NCI-H2196 treated with DMSO at 0.1 percent for 48 hours (cell line): Measurements from ENCODE around the gene SAFB.

Source experiments
- DNase-seq: peaks from one replicate; lab custom pipeline; 2025; ENCODE audit not compliant: unreplicated experiment; lab: John Stamatoyannopoulos, UW

SAFB gene

GRCh38 chr19:5664515-5664914, 41.6 kb downstream of the SAFB start:
- DNase-seq = no peak

- DNase-seq = no peak
Observed at GRCh38 chr19:5665781-5666513, 43.1 kb downstream of the SAFB start.

GRCh38 chr19:5666921-5667610, 44.2 kb downstream of the SAFB start:
- no peak for DNase-seq

- no peak for DNase-seq
Observed at GRCh38 chr19:5667751-5668271, 44.9 kb downstream of the SAFB start.

GRCh38 chr19:5669212-5669611, 46.3 kb downstream of the SAFB start:
- DNase-seq = no peak

GRCh38 chr19:5671600-5671999, 48.7 kb downstream of the SAFB start:
- no peak for DNase-seq

GRCh38 chr19:5672708-5673459, 50.0 kb downstream of the SAFB start:
- DNase-seq = no peak

GRCh38 chr19:5673752-5674151, 50.9 kb downstream of the SAFB start:
- no peak for DNase-seq

GRCh38 chr19:5674714-5675113, 51.8 kb downstream of the SAFB start:
- DNase-seq = no peak

- no peak for DNase-seq
Observed at GRCh38 chr19:5676105-5676771, 53.4 kb downstream of the SAFB start.

- DNase-seq = no peak
Observed at GRCh38 chr19:5676772-5677105, 53.9 kb downstream of the SAFB start.

GRCh38 chr19:5677136-5677535, 54.3 kb downstream of the SAFB start:
- no peak for DNase-seq

- no peak for DNase-seq
Observed at GRCh38 chr19:5677580-5677979, 54.7 kb downstream of the SAFB start.

- DNase-seq = no peak
Observed at GRCh38 chr19:5678071-5678718, 55.3 kb downstream of the SAFB start.

GRCh38 chr19:5679289-5680083, 56.6 kb downstream of the SAFB start:
- no peak for DNase-seq

GRCh38 chr19:5680084-5680436, 57.2 kb downstream of the SAFB start:
- no peak for DNase-seq

GRCh38 chr19:5680437-5681368, 57.8 kb downstream of the SAFB start, which contains the start of the genes HSD11B1L and MICOS13:
TSS of gene HSD11B1L (plus strand) at chr19:5681027. CDS start at chr19:5684833, 3,806 bp downstream.
TSS of gene MICOS13 (minus strand) at chr19:5680516. CDS start at chr19:5680486, 30 bp downstream.
- peak; percentile 95 for DNase-seq

- DNase-seq = no peak
Observed at GRCh38 chr19:5681391-5682106, 58.7 kb downstream of the SAFB start.
